ENCODE results near the gene MAPK8. TPM values are rescaled to one million over a fixed set of nuclear protein-coding genes. Genes with fewer than 3 reads are reported as not detected.

MAPK8 gene
- polyA plus RNA-seq, 3 donors = 18.4 to 21.1 (median 18.5) TPM

- H3K27ac ChIP-seq (ENCODE audit: low read depth in 1 of 2, low read length in 2 of 2) = no peak overlapping the region
- Mint-ChIP-seq H3K36me3 (no peaks in the 10 kb centered on the region), H3K9me3 (peaks cover under 1 to 9% (median 4%) of the 10 kb centered on the region in 7 donors), H3K4me1 (no peaks in the 10 kb centered on the region), H3K4me3 (no peak overlapping the region), H3K27me3 (ENCODE audit: low read depth in 3 of 3) (no peaks in the 10 kb centered on the region), H3K27ac (no peak overlapping the region)
- no peaks in the 10 kb centered on the region for H3K4me1 ChIP-seq (ENCODE audit: control insufficient read depth in 1 of 2, insufficient read depth in 2 of 2, low read length in 2 of 2)
- no peaks in the 10 kb centered on the region for H3K36me3 ChIP-seq (replicated peaks in 1 of 2; ENCODE audit: control insufficient read depth in 1 of 2, insufficient read depth in 2 of 2, low read length in 2 of 2)
- H3K27me3 ChIP-seq (ENCODE audit: control insufficient read depth in 2 of 2, insufficient read depth in 2 of 2, low read length in 2 of 2) = no peaks in the 10 kb centered on the region
- H3K4me3 ChIP-seq (replicated peaks in 1 of 3; ENCODE audit: low read depth in 2 of 3, low read length in 3 of 3) = no peak overlapping the region
- no peak overlapping the region for H3K4me2 ChIP-seq (replicated peaks; ENCODE audit: extremely low read depth, low read length, poor library complexity, severe bottlenecking)
- H3K9me3 ChIP-seq (replicated peaks in 1 of 2; ENCODE audit: control insufficient read depth in 1 of 2, insufficient read depth in 1 of 2, low read length in 2 of 2) = peaks cover 4 to 9% of the 10 kb centered on the region in 2 donors
- peaks cover 5% of the 10 kb centered on the region for H4K20me1 ChIP-seq (ENCODE audit: insufficient read depth, low read length)
- intact Hi-C loops (cut with micrococcal nuclease) = no loop called here
- no peaks in the 10 kb centered on the region for H3K79me2 ChIP-seq (ENCODE audit: insufficient read depth, low read length)
- no peak overlapping the region for H2AFZ ChIP-seq (ENCODE audit: insufficient read depth, low read depth, low read length, poor library complexity, severe bottlenecking)
- DNase-seq = no peak
- H3K9ac ChIP-seq (ENCODE audit: insufficient read depth, low read length, poor library complexity, severe bottlenecking) = no peak overlapping the region
- no peak for TF ChIP-seq CTCF (IDR thresholded peaks at IDR 0.05)
These were observed 78.2 kb downstream of the MAPK8 start for GRCh38 chr10:48384699-48384982.

GRCh38 chr10:48389272-48389671 is 82.8 kb downstream of the MAPK8 start:
- H3K27ac Mint-ChIP-seq = no peak overlapping the region
- H3K4me3 ChIP-seq (replicated peaks in 1 of 3; ENCODE audit: low read depth in 2 of 3, low read length in 3 of 3) = no peak overlapping the region
- peaks cover 11% of the 10 kb centered on the region for H3K4me1 Mint-ChIP-seq
- H3K27ac ChIP-seq (ENCODE audit: low read depth in 1 of 2, low read length in 2 of 2) = no peak overlapping the region
- peaks cover 6% of the 10 kb centered on the region for H3K79me2 ChIP-seq (ENCODE audit: insufficient read depth, low read length)
- peaks cover 0 to 8% of the 10 kb centered on the region in 2 donors for H3K4me1 ChIP-seq (ENCODE audit: control insufficient read depth in 1 of 2, insufficient read depth in 2 of 2, low read length in 2 of 2)
- H3K36me3 ChIP-seq (replicated peaks in 1 of 2; ENCODE audit: control insufficient read depth in 1 of 2, insufficient read depth in 2 of 2, low read length in 2 of 2) = no peaks in the 10 kb centered on the region
- no peaks in the 10 kb centered on the region for H3K9me3 Mint-ChIP-seq
- no peak for DNase-seq
- intact Hi-C loops (cut with micrococcal nuclease) = no loop called here
- no peak overlapping the region for H2AFZ ChIP-seq (ENCODE audit: insufficient read depth, low read depth, low read length, poor library complexity, severe bottlenecking)
- H3K4me3 Mint-ChIP-seq = no peak overlapping the region
- H3K27me3 ChIP-seq (ENCODE audit: control insufficient read depth in 2 of 2, insufficient read depth in 2 of 2, low read length in 2 of 2) = no peaks in the 10 kb centered on the region
- H3K4me2 ChIP-seq (replicated peaks; ENCODE audit: extremely low read depth, low read length, poor library complexity, severe bottlenecking) = no peak overlapping the region
- no peaks in the 10 kb centered on the region for H3K9me3 ChIP-seq (replicated peaks in 1 of 2; ENCODE audit: control insufficient read depth in 1 of 2, insufficient read depth in 1 of 2, low read length in 2 of 2)
- peaks cover 19% of the 10 kb centered on the region for H4K20me1 ChIP-seq (ENCODE audit: insufficient read depth, low read length)
- WGBS (ENCODE audit: insufficient coverage) = no CpG with 5 or more reads among the region's 2 CpGs
- TF ChIP-seq CTCF (IDR thresholded peaks at IDR 0.05) = no peak
- H3K9ac ChIP-seq (ENCODE audit: insufficient read depth, low read length, poor library complexity, severe bottlenecking) = no peak overlapping the region
- no peaks in the 10 kb centered on the region for H3K36me3 Mint-ChIP-seq
- H3K27me3 Mint-ChIP-seq (ENCODE audit: low read depth in 3 of 3) = peaks cover 0 to 2% (median 2%) of the 10 kb centered on the region in 3 donors
